Measurements from ENCODE around the gene PLCD3. TPM values are rescaled to one million over a fixed set of nuclear protein-coding genes. Genes with fewer than 3 reads are reported as not detected.
A peak's percentile ranks its signal among the peaks of the same experiment; 100 is the strongest.

The PLCD3 gene
- total and polyA plus RNA-seq, 2 of the 13 experiments (the other 11 are each of a cell fraction or from before 2014, with no cell fraction given): 11.3 to 39.1 TPM

GRCh38 chr17:45148183-45149036, 16.1 kb upstream of the PLCD3 start, which contains the start of gene HEXIM1 (continued):
- TF ChIP-seq, protein P1, sequence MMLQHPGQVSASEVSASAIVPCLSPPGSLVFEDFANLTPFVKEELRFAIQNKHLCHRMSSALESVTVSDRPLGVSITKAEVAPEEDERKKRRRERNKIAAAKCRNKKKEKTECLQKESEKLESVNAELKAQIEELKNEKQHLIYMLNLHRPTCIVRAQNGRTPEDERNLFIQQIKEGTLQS (CRISPR knock-in tag; IDR thresholded peaks at IDR 0.05): peak; percentile 75
- TF ChIP-seq TBP (CRISPR knock-in tag; IDR thresholded peaks at IDR 0.05) (0 out of 2 replicates have a peak, but pooled peaks have one; percentile 47), ZNF577 (CRISPR knock-in tag; IDR thresholded peaks at IDR 0.05; ENCODE audit: borderline replicate concordance, low read depth) (0 out of 2 replicates have a peak, but pooled peaks have one; percentile 73), PBX3 (CRISPR knock-in tag; IDR thresholded peaks at IDR 0.05; ENCODE audit: borderline replicate concordance) (no peak), TFDP2 (CRISPR knock-in tag; IDR thresholded peaks at IDR 0.05) (peak; percentile 87), SYNCRIP (IDR thresholded peaks at IDR 0.05; ENCODE audit: insufficient read depth, low read depth, low read length) (no peak), CREB3 (CRISPR knock-in tag; IDR thresholded peaks at IDR 0.05) (no peak; the same call in 1 of the 2 replicates), ZMYM4 (CRISPR knock-in tag; IDR thresholded peaks at IDR 0.05) (peak; percentile 95), TRIM22 (IDR thresholded peaks at IDR 0.05) (no peak), ZNF703 (CRISPR knock-in tag; IDR thresholded peaks at IDR 0.05; ENCODE audit: borderline replicate concordance) (no peak), ZNF780A (CRISPR knock-in tag; IDR thresholded peaks at IDR 0.05) (peak; percentile 80; the same call in 1 of the 2 replicates), ZSCAN29 (CRISPR knock-in tag; conservative IDR thresholded peaks at IDR 0.05) (peak; percentile 77; the same call in 1 of the 2 replicates), NAIF1 (CRISPR knock-in tag; IDR thresholded peaks at IDR 0.05; ENCODE audit: borderline replicate concordance) (0 out of 2 replicates have a peak, but pooled peaks have one; percentile 7)
- TF ChIP-seq, protein P2, sequence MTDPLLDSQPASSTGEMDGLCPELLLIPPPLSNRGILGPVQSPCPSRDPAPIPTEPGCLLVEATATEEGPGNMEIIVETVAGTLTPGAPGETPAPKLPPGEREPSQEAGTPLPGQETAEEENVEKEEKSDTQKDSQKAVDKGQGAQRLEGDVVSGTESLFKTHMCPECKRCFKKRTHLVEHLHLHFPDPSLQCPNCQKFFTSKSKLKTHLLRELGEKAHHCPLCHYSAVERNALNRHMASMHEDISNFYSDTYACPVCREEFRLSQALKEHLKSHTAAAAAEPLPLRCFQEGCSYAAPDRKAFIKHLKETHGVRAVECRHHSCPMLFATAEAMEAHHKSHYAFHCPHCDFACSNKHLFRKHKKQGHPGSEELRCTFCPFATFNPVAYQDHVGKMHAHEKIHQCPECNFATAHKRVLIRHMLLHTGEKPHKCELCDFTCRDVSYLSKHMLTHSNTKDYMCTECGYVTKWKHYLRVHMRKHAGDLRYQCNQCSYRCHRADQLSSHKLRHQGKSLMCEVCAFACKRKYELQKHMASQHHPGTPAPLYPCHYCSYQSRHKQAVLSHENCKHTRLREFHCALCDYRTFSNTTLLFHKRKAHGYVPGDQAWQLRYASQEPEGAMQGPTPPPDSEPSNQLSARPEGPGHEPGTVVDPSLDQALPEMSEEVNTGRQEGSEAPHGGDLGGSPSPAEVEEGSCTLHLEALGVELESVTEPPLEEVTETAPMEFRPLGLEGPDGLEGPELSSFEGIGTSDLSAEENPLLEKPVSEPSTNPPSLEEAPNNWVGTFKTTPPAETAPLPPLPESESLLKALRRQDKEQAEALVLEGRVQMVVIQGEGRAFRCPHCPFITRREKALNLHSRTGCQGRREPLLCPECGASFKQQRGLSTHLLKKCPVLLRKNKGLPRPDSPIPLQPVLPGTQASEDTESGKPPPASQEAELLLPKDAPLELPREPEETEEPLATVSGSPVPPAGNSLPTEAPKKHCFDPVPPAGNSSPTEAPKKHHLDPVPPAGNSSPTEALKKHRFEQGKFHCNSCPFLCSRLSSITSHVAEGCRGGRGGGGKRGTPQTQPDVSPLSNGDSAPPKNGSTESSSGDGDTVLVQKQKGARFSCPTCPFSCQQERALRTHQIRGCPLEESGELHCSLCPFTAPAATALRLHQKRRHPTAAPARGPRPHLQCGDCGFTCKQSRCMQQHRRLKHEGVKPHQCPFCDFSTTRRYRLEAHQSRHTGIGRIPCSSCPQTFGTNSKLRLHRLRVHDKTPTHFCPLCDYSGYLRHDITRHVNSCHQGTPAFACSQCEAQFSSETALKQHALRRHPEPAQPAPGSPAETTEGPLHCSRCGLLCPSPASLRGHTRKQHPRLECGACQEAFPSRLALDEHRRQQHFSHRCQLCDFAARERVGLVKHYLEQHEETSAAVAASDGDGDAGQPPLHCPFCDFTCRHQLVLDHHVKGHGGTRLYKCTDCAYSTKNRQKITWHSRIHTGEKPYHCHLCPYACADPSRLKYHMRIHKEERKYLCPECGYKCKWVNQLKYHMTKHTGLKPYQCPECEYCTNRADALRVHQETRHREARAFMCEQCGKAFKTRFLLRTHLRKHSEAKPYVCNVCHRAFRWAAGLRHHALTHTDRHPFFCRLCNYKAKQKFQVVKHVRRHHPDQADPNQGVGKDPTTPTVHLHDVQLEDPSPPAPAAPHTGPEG (CRISPR knock-in tag; IDR thresholded peaks at IDR 0.05): peak; percentile 60; the same call in 1 of the 2 replicates
